ENCODE measurements around the gene CCDC167.

CCDC167 gene

DNA sequence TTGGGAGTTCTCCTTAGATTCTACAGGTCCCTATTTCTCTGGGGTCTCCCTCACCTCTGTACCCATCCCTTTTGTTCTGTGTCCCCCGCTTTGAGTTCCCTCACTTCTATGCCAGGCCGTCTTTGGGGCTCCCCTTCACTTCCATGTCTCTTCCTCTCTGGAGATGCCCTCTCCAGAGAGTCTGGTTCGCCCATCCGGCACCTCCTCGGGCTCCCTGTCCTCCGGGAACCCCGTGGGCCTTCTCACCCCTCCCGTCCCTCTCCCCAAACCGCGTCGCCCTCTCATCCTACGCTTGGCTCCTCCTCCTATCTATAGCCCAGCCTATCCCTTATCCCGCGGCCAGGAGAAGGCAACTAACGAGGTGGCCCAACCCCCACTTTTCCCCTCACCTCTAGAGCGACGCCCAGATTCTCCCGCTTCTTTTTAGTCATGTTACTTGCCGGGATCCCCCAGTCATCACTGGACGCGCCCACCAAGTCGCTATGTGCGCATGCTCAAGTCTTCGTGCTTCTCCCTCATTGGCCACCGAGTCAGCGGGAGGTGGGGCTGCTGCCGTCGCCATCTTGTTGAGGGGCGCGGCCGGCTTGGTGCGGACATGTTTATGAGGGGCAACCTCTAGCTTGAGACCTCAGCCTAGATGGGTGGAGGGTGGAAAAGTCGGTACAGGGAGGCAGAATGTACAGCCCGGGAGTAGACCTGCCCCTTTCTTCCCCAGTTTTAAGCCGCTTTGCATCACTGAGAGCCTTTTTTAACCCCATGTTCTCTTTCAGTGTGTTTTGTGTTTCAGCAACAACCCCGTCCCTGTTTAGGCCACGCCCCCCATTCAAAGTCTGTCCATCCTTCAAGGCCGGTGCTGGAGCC is at the start of gene CCDC167:
TSS of gene CCDC167 (minus strand) at position 461 of the 861 bp plus-strand sequence. CDS start at position 431, 30 bp downstream.
- DNase-seq (ENCODE audit: low spot score) = peak; percentile 99

DNA sequence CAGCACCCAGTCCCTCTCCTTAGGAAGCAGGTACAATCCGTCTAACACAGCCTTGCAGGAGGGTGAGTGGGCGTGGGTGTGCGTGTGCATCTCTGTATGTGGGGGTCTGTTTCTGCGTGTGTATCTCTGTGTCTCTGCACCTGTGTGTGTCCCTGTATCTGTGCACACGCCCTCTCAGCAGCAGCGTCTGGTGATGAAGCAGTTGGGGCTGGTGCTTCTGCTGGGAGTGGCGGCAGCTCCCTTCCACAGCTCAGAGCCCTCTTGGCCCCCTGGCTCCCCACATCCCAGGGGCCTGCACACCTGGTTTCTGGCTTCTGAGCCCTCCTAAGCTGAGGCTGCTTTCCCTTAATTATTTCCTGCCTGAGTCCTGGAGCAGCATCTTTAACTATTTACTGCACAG is 49.5 kb upstream of the CCDC167 start:
- no peak for DNase-seq (ENCODE audit: low spot score)

DNA sequence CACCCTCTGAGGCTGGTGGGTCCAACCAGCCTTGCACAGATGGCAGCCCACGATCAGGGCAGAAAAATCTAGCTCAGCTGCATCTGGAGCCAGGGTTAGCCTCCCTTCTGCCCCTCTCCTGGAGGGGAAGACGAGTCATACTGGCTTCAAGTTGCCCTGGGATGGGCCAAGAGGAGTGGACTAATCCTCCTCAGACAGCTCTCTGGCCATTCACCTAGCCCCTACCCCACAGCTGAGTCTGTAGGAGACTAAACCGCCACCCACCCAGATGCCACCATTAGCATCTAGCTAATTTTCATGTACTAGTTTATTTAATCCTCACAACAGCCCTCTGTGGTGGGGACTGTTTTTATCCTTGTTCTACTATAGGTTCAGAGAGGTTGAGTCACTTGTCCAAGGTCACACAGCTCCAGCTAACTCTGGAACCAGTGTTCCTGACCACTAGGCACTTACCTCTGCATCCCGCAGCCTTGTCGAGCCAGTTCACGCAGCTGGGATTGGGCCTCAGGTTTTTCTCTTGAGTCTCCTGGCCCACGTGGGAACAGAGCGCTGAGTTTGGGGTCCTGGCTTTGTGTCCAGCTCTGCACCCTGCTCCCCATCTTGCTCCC is 48.5 kb upstream of the CCDC167 start:
- no peak for DNase-seq (ENCODE audit: low spot score)

GRCh38 chr6:37547564-37548061 is 47.9 kb upstream of the CCDC167 start:
- no peak for DNase-seq (ENCODE audit: low spot score)

DNA sequence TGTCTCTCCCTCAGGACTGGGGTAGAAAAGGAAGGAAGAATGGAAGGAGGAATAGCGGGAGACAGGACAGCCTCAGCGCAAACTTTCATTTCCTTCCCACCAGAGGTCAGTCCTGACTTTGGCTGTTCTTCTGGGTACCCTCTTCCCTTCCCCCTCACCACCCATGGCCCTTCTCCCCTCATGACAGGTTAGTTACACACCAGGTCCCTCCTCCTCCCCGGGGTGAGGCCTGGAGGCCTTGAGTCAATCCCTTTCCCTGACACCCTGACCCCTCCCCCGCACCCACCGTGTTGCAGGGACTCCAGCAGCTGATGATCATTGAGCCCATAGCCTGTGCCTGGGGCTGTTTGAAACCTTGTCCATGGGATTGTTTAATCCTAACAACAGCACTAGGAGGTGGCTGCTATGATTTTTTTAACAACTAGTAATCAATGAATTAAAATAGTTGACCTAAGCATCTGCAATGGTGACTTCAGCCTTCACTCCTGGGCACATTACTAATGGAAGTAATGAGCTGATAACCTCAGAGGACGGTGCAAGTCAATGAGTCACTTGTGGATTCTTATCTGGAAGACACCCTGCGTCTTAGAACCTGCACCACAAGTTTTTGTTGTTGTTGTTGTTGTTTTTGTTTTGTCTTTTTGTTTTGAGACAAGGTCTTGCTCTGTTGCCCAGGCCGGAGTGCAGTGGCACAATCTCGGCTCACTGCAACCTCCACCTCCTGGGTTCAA is 46.6 kb upstream of the CCDC167 start:
- DNase-seq (ENCODE audit: low spot score) = no peak

DNA sequence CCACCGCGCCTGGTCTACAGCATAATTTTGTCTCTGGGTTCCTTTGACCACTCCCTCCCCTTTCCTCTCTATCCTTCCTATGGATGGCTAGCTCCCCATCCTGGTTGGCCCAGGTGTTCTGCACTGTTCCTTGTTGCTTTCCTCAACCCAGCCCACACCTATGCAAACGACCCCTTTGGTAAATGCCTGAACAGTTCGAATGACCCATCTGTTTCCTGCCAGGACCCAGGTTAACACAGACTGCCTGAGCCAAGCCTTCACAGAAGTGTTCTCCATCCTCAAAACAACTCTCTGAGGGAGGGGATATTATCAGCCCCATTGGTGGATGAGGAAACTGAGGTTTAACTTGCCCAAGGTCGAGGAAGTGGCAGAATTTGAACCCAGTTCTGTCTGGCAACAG is 44.8 kb upstream of the CCDC167 start:
- no peak for DNase-seq (ENCODE audit: low spot score)

GRCh38 chr6:37543361-37543760 is 43.7 kb upstream of the CCDC167 start:
- no peak for DNase-seq (ENCODE audit: low spot score)

- DNase-seq (ENCODE audit: low spot score) = no peak
Measured at GRCh38 chr6:37541346-37541745, 41.7 kb upstream of the CCDC167 start.

DNA sequence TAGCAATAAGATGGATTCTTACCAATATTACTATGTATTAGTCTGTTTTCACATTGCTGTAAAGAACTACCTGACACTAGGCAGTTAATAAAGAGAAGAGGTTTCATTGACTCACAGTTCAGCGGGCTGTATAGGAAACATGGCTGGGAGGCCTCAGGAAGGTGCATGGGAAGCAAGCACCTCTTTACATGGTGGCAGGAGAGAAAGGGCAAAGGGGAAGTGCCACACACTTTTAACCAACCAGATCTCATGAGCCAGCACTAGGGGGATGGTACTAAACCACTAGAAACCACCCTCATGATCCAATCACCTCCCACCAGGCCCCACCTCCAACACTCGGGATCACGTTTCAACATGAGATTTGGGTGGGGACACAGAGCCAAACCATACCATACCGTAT is 40.7 kb upstream of the CCDC167 start:
- DNase-seq (ENCODE audit: low spot score) = no peak

- no peak for DNase-seq (ENCODE audit: low spot score)
Measured at GRCh38 chr6:37540029-37540352, 40.3 kb upstream of the CCDC167 start.

DNA sequence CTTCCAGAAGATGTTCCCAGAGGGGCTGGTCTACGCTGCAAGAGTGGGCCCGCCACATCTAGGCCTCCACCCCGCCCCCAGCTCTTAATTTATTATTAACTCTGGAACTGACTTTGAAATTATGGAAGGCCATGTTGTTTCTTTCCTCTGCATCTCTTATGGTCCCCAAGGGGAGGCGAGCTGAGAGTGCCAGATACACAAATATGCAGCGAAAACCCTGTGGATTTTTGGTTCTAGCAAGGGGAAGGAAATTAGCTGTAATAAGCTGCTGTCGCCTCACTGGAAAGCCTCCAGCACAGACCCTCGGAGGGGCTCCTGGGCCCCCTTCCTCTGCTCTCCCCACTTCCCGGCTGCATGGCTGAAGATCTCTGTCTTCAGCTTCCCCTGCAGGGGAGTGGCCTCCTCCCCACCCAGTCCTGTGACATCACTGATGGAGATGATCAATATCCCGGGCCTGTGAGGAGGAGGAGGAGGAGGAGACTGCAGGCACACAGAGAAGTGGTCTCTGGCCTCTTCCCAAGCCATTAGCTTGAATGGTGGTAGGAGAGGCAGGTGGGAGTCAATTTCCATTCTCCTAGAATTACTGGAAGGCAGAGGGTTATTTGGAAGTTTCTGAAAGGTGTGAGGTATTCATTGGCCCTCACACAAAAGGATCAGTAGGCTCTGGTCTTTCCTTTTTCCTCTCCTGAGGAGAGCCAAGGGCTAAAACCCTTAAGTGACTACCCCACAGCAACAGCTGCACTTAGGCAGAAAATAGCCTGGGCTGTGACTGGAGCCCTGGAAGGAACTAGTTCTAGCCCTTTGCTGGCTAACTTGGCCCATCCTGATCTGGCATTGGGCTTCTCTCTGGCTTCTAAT is 39.7 kb upstream of the CCDC167 start:
- no peak for DNase-seq (ENCODE audit: low spot score)

- peak; percentile 43 for DNase-seq (ENCODE audit: low spot score)
Measured at GRCh38 chr6:37538107-37538506, 38.4 kb upstream of the CCDC167 start.

DNA sequence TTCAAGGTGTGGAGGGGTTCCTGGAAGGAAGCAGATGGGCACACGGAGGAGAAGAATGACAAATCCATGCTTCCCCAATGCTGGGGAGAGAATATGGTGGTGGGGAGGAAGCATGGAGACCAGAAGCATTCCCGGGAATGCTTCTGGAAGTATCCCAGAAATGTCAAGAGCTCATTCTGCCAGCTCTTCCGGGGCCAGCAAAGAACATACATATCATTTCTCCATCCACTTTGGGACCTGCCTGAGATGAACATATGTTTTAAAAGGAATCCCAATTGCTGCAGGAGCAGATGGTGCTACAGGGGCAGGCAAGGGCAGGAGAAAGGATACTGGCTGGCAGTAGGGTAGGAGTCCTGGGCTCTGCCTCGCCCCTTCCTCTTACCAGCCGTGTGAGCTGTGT is 37.9 kb upstream of the CCDC167 start:
- no peak for DNase-seq (ENCODE audit: low spot score)

GRCh38 chr6:37536491-37537190 is 36.9 kb upstream of the CCDC167 start:
- no peak for DNase-seq (ENCODE audit: low spot score)

GRCh38 chr6:37535759-37536490 is 36.2 kb upstream of the CCDC167 start:
- DNase-seq (ENCODE audit: low spot score) = no peak

GRCh38 chr6:37535428-37535758 is 35.7 kb upstream of the CCDC167 start:
- no peak for DNase-seq (ENCODE audit: low spot score)

DNA sequence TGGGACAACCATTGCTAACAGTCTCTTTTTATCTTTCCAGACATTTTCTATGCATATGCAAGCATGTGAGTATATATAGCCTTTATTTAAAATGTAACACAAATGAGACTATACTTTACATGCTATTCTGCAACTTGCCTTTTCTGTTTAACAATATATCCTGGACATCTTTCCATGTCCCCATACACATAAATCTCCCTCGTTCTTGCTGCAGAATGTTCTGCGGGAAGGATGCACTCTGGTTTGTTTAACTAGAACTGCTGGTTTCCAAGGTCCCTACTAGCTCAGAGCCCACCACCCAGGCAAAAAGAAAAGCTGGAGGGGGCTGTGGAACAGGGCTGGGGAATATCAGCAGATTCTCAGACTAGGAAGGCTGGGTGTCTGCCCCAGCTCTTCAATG is 35.2 kb upstream of the CCDC167 start:
- DNase-seq (ENCODE audit: low spot score) = no peak

- no peak for DNase-seq (ENCODE audit: low spot score)
Measured at GRCh38 chr6:37532122-37532521, 32.4 kb upstream of the CCDC167 start.

GRCh38 chr6:37531437-37532036 is 31.8 kb upstream of the CCDC167 start:
- no peak for DNase-seq (ENCODE audit: low spot score)

- peak; percentile 48 for DNase-seq (ENCODE audit: low spot score)
Measured at GRCh38 chr6:37531026-37531425, 31.3 kb upstream of the CCDC167 start.
